GM20000 (cell line): Measurements from ENCODE around the gene EXOC6B.

Experiments used
- DNase-seq: peaks from one replicate; pipeline ENCODE4 v3.0.0; 2012; ENCODE audit warnings: low spot score
- CTCF ChIP-seq: IDR thresholded peaks from 2 replicates; pipeline ENCODE4 v1.5.1; 2012; ENCODE audit warnings: mild to moderate bottlenecking, control low read depth; ENCODE audit errors: extremely low read depth, missing control alignments

The EXOC6B gene

GRCh38 chr2:72128059-72128842 lies 697.6 kb downstream of the EXOC6B start:
- TF ChIP-seq CTCF: no peak
- no peak for DNase-seq

DNA sequence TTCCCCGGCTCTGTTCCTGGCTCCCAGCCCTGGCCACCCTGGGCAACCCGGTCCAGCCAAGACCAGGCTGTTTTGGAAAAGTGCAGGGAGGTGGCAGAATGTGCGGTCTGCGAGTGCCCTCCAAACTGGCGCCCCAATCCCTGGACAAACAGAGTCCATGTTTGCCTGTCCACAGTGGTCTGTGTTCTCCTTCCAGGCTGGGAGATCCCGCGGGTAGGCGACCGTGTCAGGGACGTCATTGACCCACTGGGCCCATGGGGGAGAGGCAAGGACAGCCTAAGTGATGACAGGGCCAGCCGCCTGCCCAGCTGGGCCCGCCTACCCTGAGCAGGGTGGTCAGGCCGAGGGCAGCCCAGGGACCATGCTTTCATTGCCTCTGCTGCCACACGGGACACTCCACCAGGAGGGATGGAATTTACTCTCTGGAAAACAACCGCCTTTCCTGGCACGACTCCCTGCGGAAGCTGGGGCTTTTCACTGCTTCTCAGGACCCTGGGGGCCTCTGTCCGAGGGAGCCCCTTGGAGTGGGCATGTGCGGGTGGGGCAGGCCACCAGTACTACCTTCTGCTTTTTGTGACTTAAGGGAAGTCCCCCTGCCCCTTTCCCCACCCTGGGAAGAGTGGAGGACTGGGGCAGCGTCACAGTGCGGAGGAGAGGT lies 698.3 kb downstream of the EXOC6B start:
- TF ChIP-seq CTCF: no peak
- no peak for DNase-seq

DNA sequence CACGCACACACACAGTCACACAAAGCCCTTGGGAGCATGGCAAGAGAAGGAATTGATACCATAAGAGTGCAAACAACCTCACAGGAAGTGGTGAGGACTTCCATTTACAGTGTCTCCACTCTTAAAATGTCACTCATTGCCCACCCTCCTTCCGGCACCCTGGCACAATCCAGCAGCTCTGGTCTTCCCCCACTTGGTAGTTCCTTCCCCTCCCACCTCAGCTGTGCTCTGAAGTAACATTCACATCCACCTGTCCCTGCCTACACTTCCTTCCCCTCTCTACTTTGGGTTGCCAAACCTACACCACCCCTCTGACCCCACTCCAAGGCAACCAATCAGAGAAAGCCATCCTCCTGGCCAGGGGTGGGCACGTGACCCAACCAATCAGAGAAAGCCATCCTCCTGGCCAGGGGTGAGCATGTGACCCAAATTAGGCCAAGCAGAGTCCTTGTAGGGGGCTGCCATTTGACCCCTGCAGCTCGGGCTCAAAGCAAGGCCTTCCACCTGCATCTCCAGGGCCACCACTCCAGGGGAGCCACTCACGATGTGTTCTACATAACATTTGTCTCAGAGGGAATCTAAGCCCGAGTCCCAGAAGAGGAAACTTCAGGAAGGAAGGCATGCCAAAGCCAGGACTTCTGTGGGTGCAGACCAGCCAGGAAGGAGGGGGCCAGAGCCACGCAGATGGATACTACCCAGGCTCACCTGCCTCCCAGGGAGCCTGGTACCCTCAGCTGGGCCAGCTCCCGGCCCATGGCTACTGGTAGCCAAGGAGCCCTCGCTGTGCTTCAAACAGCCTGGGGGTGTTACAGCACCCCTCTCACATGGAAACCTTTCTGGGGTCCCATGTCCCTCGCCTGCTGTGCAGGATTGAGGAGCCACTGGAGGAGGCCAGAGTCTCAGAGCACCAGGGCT lies 699.4 kb downstream of the EXOC6B start:
- no peak for TF ChIP-seq CTCF
- no peak for DNase-seq
